Omental fat pad (tissue), 4 donors: ENCODE results near the gene TAAR2. TPM values are rescaled to one million over a fixed set of nuclear protein-coding genes. Genes with fewer than 3 reads are reported as not detected.
A peak's percentile ranks its signal among the peaks of the same experiment; 100 is the strongest.

ENCODE experiments used
- ATAC-seq: fragments of 150-250 bp; one replicate; pipeline ENCODE4 v1.9.1; 2016; ENCODE audit warnings: mild to moderate bottlenecking, moderate library complexity; ENCODE audit not compliant: low FRiP score
- DNase-seq: peaks from one replicate; pipeline ENCODE4 v3.0.0-alpha.2; 2019; ENCODE audit warnings: low spot score
- total RNA-seq, 4 donors: library from RNA; depleted of rRNA; stranded (reverse); fragments of >200 nt; gene quantifications; one replicate each; pipeline ENCODE4 v1.1.0, GENCODE V29; 2016
- TF ChIP-seq, protein P1 (sequence below), 3 donors: fragments of 450-650 bp; IDR thresholded peaks; one replicate each; pipeline ENCODE4 v1.5.1; 2016 to 2017; ENCODE audit warnings: antibody characterized with exemption in 3 of 3, mild to moderate bottlenecking in 3 of 3, moderate library complexity in 2 of 3

The TAAR2 gene
- not detected for total RNA-seq

DNA sequence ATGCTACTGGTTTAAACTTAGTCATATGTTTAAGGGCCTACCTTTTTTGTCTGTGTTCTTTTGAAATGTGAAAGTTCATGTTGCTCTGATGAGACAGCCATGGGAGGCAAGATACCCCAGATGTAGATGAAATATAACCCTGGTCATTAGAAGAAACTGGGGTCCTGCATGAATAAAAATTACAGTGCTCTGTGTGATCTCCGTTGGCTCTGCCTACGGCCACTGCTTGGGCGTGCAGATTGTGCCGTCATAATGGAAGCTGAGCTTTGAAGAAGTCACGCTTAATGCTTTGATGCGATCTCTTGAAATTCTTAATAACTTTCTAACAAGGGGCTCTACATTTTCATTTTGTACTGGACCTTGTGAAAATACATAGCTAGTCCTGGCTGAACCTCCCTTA is at the start of gene TAAR2:
Gene TAAR2 (minus strand): TSS at position 101 of the 400 bp plus-strand sequence. CDS start 0 bp downstream, at position 101.
- DNase-seq (no peak), ATAC-seq (no peak)
- TF ChIP-seq, protein P1, sequence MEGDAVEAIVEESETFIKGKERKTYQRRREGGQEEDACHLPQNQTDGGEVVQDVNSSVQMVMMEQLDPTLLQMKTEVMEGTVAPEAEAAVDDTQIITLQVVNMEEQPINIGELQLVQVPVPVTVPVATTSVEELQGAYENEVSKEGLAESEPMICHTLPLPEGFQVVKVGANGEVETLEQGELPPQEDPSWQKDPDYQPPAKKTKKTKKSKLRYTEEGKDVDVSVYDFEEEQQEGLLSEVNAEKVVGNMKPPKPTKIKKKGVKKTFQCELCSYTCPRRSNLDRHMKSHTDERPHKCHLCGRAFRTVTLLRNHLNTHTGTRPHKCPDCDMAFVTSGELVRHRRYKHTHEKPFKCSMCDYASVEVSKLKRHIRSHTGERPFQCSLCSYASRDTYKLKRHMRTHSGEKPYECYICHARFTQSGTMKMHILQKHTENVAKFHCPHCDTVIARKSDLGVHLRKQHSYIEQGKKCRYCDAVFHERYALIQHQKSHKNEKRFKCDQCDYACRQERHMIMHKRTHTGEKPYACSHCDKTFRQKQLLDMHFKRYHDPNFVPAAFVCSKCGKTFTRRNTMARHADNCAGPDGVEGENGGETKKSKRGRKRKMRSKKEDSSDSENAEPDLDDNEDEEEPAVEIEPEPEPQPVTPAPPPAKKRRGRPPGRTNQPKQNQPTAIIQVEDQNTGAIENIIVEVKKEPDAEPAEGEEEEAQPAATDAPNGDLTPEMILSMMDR (IDR thresholded peaks at IDR 0.05), result no peak

DNA sequence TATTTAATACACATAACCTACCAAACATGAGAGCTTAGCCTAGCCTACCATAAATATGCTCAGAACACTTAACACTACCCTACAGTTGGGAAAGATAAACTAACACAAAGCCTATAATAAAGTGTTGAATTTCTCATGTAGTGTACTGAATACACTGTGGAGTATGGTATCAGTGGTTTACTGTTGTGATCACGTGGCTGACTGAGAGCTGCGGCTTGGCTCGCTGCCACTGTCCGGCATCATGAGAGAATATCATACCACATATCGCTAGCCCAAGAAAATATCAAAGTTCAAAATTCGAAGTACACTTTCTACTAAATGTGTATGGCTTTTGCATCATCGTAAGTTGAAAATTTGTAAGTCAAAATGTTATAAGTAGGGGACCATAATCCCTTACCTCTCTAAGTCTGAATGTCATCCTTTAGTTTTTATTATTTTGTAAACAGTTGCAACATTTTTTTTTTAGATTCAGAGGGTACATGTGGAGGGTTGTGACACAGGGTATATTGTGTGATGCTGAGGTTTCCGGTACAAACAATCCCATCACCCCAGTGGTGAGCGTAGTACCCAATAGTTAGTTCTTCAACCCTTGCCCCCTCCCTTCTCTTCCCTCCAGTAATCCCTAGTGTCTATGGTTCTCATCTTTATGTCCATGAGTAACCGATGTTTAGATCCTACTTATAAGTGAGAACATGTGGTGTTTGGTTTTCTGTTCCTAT is 49.5 kb upstream of the TAAR2 start:
- no peak for DNase-seq
- ATAC-seq, result no peak
- TF ChIP-seq, protein P1 (IDR thresholded peaks at IDR 0.05), result no peak

DNA sequence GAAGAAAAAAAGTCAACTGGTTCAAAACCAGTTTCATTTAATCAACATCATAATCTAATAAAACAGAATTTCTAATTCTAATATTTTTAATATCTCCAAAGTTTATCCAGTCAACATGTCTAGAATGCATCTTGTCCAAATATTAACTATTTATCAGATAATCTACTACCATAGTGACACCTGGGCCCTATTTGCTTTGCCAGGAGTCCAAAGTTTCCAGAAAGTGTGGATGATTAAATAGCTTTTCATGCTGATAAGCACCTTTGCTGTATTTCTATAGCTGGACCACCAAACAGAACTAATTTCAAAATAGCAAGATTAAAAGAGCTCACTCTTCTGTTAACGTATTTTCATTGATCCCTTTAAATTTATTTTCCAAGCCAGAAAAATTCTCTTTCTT is 47.2 kb upstream of the TAAR2 start:
- no peak for DNase-seq
- TF ChIP-seq, protein P1 (IDR thresholded peaks at IDR 0.05), result no peak
- no peak for ATAC-seq

GRCh38 chr6:132669690-132670291 is 45.7 kb upstream of the TAAR2 start:
- DNase-seq (no peak), ATAC-seq (peak; percentile 86)
- TF ChIP-seq, protein P1 (IDR thresholded peaks at IDR 0.05), result no peak

GRCh38 chr6:132666118-132666517 is 42.0 kb upstream of the TAAR2 start:
- no peak for ATAC-seq
- TF ChIP-seq, protein P1 (IDR thresholded peaks at IDR 0.05), result no peak
- no peak for DNase-seq

DNA sequence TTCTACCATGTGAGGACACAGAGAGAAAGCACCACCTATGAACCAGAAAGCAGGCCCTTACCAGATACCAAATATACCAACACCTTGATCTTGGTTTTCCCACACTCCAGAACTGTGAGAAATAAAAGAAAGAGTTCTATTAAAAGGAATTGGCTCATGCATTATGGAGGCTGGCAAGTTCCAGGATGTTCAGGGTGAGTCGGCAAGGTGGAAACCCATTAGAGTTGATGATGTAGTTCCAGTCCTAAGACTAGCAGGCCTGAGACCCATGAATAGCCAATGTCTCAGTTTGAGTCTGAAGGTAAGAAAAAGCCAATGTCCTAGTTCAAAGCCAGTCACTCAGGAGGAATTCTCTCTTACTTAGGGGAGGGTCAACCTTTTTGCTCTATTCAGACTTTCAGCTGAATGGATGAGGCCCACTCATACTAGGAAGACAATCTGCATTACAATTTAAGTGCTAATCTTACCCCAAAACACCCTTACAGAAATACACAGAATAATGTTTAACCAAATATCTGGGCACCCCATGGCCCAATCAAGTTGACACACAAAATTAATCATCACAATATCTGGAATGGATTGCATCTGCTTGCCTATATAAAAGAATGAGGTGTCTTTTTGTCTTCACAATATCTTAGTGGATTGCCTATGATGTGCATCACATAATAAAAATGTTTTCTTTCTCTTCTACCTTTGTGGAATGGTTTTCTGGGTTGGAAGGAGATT is 40.4 kb upstream of the TAAR2 start:
- TF ChIP-seq, protein P1 (IDR thresholded peaks at IDR 0.05), result no peak
- no peak for ATAC-seq

More for the DNA sequence above, 40.4 kb upstream of the TAAR2 start:
- DNase-seq, result no peak
